ENCODE measurements around the gene DCDC2. TPM values are rescaled to one million over a fixed set of nuclear protein-coding genes. Genes with fewer than 3 reads are reported as not detected.

Gene DCDC2
- total RNA-seq, 1 experiment from 2014 or later: 45.1 TPM

GRCh38 chr6:24287239-24287638, 70.6 kb downstream of the DCDC2 start:
- Histone ChIP-seq H3K27me3 (replicated peaks; ENCODE audit: insufficient read depth, low read depth, low read length, poor library complexity) (no peaks in the 10 kb centered on the region), H3K36me3 (ENCODE audit: insufficient read depth, low read length, poor library complexity, severe bottlenecking) (peaks cover 31% of the 10 kb centered on the region), H3K9me3 (ENCODE audit: low read depth, low read length, poor library complexity, severe bottlenecking) (no peaks in the 10 kb centered on the region), H3K4me3 (ENCODE audit: low read depth, low read length, poor library complexity, severe bottlenecking) (no peak overlapping the region), H3K27ac (ENCODE audit: low read depth, low read length, poor library complexity, severe bottlenecking) (no peak overlapping the region), H3K4me1 (ENCODE audit: insufficient read depth, low read length, poor library complexity, severe bottlenecking) (peaks cover 22% of the 10 kb centered on the region)
- intact Hi-C loops (cut with micrococcal nuclease; ENCODE audit: unreplicated experiment): no loop called here
- no peak for DNase-seq (ENCODE audit: low spot score)
- ChIA-PET POLR2A (ENCODE audit: low non-redundant PET) (no interaction called here), CTCF (no interaction called here)
- BruUV-seq (replicated peaks): no TSS peak
- TF ChIP-seq CTCF (conservative IDR thresholded peaks at IDR 0.05; ENCODE audit: low read depth, low read length) (no peak), EZH2 (IDR thresholded peaks at IDR 0.05; ENCODE audit: borderline replicate concordance, low read depth, low read length, poor library complexity, severe bottlenecking) (no peak)

GRCh38 chr6:24284006-24284405, 73.9 kb downstream of the DCDC2 start:
- H3K4me1 ChIP-seq (ENCODE audit: insufficient read depth, low read length, poor library complexity, severe bottlenecking): peaks cover 52% of the 10 kb centered on the region
- BruUV-seq (replicated peaks): no TSS peak
- intact Hi-C loops (cut with micrococcal nuclease; ENCODE audit: unreplicated experiment): no loop called here
- peak overlapping the region; percentile 85 for H3K27ac ChIP-seq (ENCODE audit: low read depth, low read length, poor library complexity, severe bottlenecking)
- H3K27me3 ChIP-seq (replicated peaks; ENCODE audit: insufficient read depth, low read depth, low read length, poor library complexity): no peaks in the 10 kb centered on the region
- no peaks in the 10 kb centered on the region for H3K9me3 ChIP-seq (ENCODE audit: low read depth, low read length, poor library complexity, severe bottlenecking)
- H3K36me3 ChIP-seq (ENCODE audit: insufficient read depth, low read length, poor library complexity, severe bottlenecking): peaks cover 15% of the 10 kb centered on the region
- ChIA-PET POLR2A (ENCODE audit: low non-redundant PET) (interaction anchor here (1.0 kb wide), 1 partner anchor 29 kb away, joined by 3 read pairs; no protein-coding TSS in a partner anchor), CTCF (interaction anchor here (1.1 to 1.6 kb wide), 7 partner anchors 10 to 105 kb away, joined by 3 to 22 read pairs (median 8); partner anchors contain the start of gene DCDC2)
- DNase-seq (ENCODE audit: low spot score): no peak
- TF ChIP-seq CTCF (conservative IDR thresholded peaks at IDR 0.05; ENCODE audit: low read depth, low read length) (no peak), EZH2 (IDR thresholded peaks at IDR 0.05; ENCODE audit: borderline replicate concordance, low read depth, low read length, poor library complexity, severe bottlenecking) (no peak)
- no peak overlapping the region for H3K4me3 ChIP-seq (ENCODE audit: low read depth, low read length, poor library complexity, severe bottlenecking)

DNA sequence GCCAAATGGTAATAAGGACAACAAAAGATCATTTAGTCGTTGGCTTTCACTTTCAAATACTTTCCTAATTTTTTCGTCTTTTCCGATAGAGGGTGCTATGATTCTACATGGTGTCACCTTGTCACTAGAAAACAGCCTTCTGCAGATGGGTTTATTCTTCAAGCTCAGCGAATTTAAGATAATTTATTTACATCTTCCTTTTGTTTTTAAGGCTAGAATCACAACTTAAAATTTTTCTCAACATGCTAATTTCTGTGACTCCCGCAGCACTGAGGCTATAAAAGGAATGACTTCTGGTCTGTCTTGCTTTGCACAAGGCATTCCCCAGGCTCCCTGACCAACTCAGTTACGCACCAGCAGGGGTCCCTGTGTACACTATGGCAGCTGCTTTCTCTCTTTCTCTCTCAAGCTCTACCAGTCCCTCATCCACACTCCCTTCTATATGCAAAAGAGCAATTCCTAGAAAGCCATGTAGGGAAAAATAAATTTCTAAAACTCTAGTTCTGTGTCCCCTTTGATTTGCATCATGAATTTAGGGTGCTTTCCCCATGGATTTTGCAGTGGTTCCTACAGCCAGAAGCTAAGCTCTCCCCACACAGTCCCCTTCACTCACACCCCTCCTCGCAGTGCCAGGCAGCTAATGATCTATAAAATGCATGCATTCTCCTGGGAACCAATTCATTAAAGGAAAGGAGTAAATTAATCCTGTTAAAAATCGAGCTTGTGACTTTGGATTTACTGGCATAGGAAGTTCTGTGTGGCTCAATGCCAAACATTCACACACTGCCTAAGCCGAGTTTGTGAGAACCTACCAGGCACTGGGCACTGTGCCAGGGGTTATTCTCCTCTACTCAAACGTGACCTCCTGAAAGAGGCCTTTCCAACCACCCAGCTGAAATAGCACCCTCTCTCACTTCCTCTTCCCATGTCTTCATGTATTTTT, 74.5 kb downstream of the DCDC2 start:
- POLR2A ChIA-PET (ENCODE audit: low non-redundant PET): interaction anchor here (0.5 to 1.1 kb wide), 5 partner anchors 13 to 98 kb away, joined by 3 to 35 read pairs (median 3); no protein-coding TSS in a partner anchor
- TF ChIP-seq EZH2 (IDR thresholded peaks at IDR 0.05; ENCODE audit: borderline replicate concordance, low read depth, low read length, poor library complexity, severe bottlenecking) (no peak), CTCF (conservative IDR thresholded peaks at IDR 0.05; ENCODE audit: low read depth, low read length) (peak; percentile 69)
- DNase-seq (ENCODE audit: low spot score): peak; percentile 97
- H3K4me1 ChIP-seq (ENCODE audit: insufficient read depth, low read length, poor library complexity, severe bottlenecking): peaks cover 59% of the 10 kb centered on the region
- CTCF ChIA-PET: interaction anchor here (0.6 to 1.6 kb wide), 12 partner anchors 9 to 238 kb away, joined by 3 to 22 read pairs (median 6); partner anchors contain the start of gene DCDC2
- intact Hi-C loops (cut with micrococcal nuclease; ENCODE audit: unreplicated experiment): loop anchor here (1.0 kb wide), 3 partner anchors 73 to 98 kb away; no protein-coding TSS in a partner anchor
- peak overlapping the region; percentile 16 for H3K4me3 ChIP-seq (ENCODE audit: low read depth, low read length, poor library complexity, severe bottlenecking)
- TSS peak; percentile 71 for BruUV-seq (replicated peaks)
- peak overlapping the region; percentile 85 for H3K27ac ChIP-seq (ENCODE audit: low read depth, low read length, poor library complexity, severe bottlenecking)
- H3K36me3 ChIP-seq (ENCODE audit: insufficient read depth, low read length, poor library complexity, severe bottlenecking): peaks cover 9% of the 10 kb centered on the region
- H3K9me3 ChIP-seq (ENCODE audit: low read depth, low read length, poor library complexity, severe bottlenecking): no peaks in the 10 kb centered on the region
- no peaks in the 10 kb centered on the region for H3K27me3 ChIP-seq (replicated peaks; ENCODE audit: insufficient read depth, low read depth, low read length, poor library complexity)
